GM21717 (cell line): ENCODE data around the gene TPRA1.

Experiments used
- ATAC-seq: cut with Tn5 transposase; IDR thresholded peaks from one replicate; pipeline ENCODE4 v1.9.1; 2021; ENCODE audit warnings: mild to moderate bottlenecking, moderate library complexity; ENCODE audit not compliant: unreplicated experiment

TPRA1 gene

GRCh38 chr3:127593178-127593577 lies 2.6 kb upstream of the TPRA1 start:
- no peak for ATAC-seq

GRCh38 chr3:127590282-127590592 lies 296 bp downstream of the TPRA1 start:
- peak; percentile 27 for ATAC-seq

GRCh38 chr3:127589600-127590281 lies 792 bp downstream of the TPRA1 start:
- peak; percentile 3 for ATAC-seq

- no peak for ATAC-seq
Observed at GRCh38 chr3:127588806-127589577, 1.5 kb downstream of the TPRA1 start.

- ATAC-seq, result no peak
Observed at GRCh38 chr3:127587876-127588275, 2.7 kb downstream of the TPRA1 start.

- no peak for ATAC-seq
Observed at GRCh38 chr3:127585813-127586413, 4.6 kb downstream of the TPRA1 start.

- no peak for ATAC-seq
Observed at GRCh38 chr3:127585163-127585812, 5.2 kb downstream of the TPRA1 start.

GRCh38 chr3:127584734-127585133 lies 5.8 kb downstream of the TPRA1 start:
- no peak for ATAC-seq

GRCh38 chr3:127580327-127581060 lies 10.0 kb downstream of the TPRA1 start:
- ATAC-seq, result no peak

- no peak for ATAC-seq
Observed at GRCh38 chr3:127578802-127579201, 11.7 kb downstream of the TPRA1 start.

GRCh38 chr3:127578168-127578567 lies 12.4 kb downstream of the TPRA1 start:
- ATAC-seq, result no peak

GRCh38 chr3:127577448-127577847 lies 13.1 kb downstream of the TPRA1 start:
- ATAC-seq, result no peak

- peak; percentile 49 for ATAC-seq
Observed at GRCh38 chr3:127574880-127575878, 15.4 kb downstream of the TPRA1 start.

- ATAC-seq, result no peak
Observed at GRCh38 chr3:127573912-127574311, 16.6 kb downstream of the TPRA1 start.

- ATAC-seq, result no peak
Observed at GRCh38 chr3:127573401-127573800, 17.1 kb downstream of the TPRA1 start.

- ATAC-seq, result no peak
Observed at GRCh38 chr3:127572735-127573134, 17.8 kb downstream of the TPRA1 start.

GRCh38 chr3:127572186-127572585 lies 18.3 kb downstream of the TPRA1 start:
- no peak for ATAC-seq

- ATAC-seq, result no peak
Observed at GRCh38 chr3:127570520-127570919, 20.0 kb downstream of the TPRA1 start.

- ATAC-seq, result no peak
Observed at GRCh38 chr3:127569160-127569559, 21.4 kb downstream of the TPRA1 start.

GRCh38 chr3:127568586-127568985 lies 21.9 kb downstream of the TPRA1 start:
- ATAC-seq, result no peak
